ENCODE data around the gene ZBED2. TPM values are rescaled to one million over a fixed set of nuclear protein-coding genes. Genes with fewer than 3 reads are reported as not detected.

ZBED2 gene
- total RNA-seq, 1 experiment from 2014 or later, result 0.69 TPM

GRCh38 chr3:111610189-111610588 is 15.0 kb upstream of the ZBED2 start:
- DNase-seq, result no peak
- Histone ChIP-seq H3K36me3 (ENCODE audit: low read depth, low read length) (no peaks in the 10 kb centered on the region), H3K9me2 (replicated peaks; ENCODE audit: low read length) (no peaks in the 10 kb centered on the region), H2AFZ (ENCODE audit: low read length) (no peak overlapping the region), H3K9ac (ENCODE audit: low read length) (no peak overlapping the region), H3F3A (ENCODE audit: low read length, unreplicated experiment) (no peaks in the 10 kb centered on the region), H3K4me3 (ENCODE audit: low read length) (no peak overlapping the region), H3K4me1 (ENCODE audit: insufficient read depth, low read length) (peaks cover 20% of the 10 kb centered on the region), H3K79me2 (ENCODE audit: low read length) (no peaks in the 10 kb centered on the region), H3K9me3 (ENCODE audit: low read length) (no peaks in the 10 kb centered on the region), H4K20me1 (ENCODE audit: low read length) (no peaks in the 10 kb centered on the region), H3K27ac (ENCODE audit: low read length) (no peak overlapping the region), H3K4me2 (ENCODE audit: low read length) (no peak overlapping the region), H3K27me3 (ENCODE audit: low read length) (no peaks in the 10 kb centered on the region)
- POLR2A ChIA-PET (ENCODE audit: unreplicated experiment), result no interaction called here
- intact Hi-C loops (cut with micrococcal nuclease), result no loop called here
- BruUV-seq (replicated peaks), result no TSS peak
- TF ChIP-seq EZH2 (IDR thresholded peaks at IDR 0.05; ENCODE audit: low read length, unreplicated experiment) (no peak), CTCF (conservative IDR thresholded peaks at IDR 0.05; ENCODE audit: low read depth, low read length) (no peak), EZH2phosphoT487 (IDR thresholded peaks at IDR 0.05; ENCODE audit: borderline replicate concordance, low read length) (no peak)
- CTCF ChIA-PET, result no interaction called here
- no peak for ATAC-seq

- POLR2A ChIA-PET (ENCODE audit: unreplicated experiment), result no interaction called here
- intact Hi-C loops (cut with micrococcal nuclease), result no loop called here
Observed at GRCh38 chr3:111609700-111610099, 14.6 kb upstream of the ZBED2 start.

GRCh38 chr3:111608383-111608782 is 13.2 kb upstream of the ZBED2 start:
- no peaks in the 10 kb centered on the region for H3K27me3 ChIP-seq (ENCODE audit: low read length)
- no peaks in the 10 kb centered on the region for H3K9me2 ChIP-seq (replicated peaks; ENCODE audit: low read length)
- no TSS peak for BruUV-seq (replicated peaks)
- H2AFZ ChIP-seq (ENCODE audit: low read length), result no peak overlapping the region
- H3K36me3 ChIP-seq (ENCODE audit: low read depth, low read length), result no peaks in the 10 kb centered on the region
- TF ChIP-seq EZH2 (IDR thresholded peaks at IDR 0.05; ENCODE audit: low read length, unreplicated experiment), result no peak
- no peak for TF ChIP-seq CTCF (conservative IDR thresholded peaks at IDR 0.05; ENCODE audit: low read depth, low read length)
- no peak for TF ChIP-seq EZH2phosphoT487 (IDR thresholded peaks at IDR 0.05; ENCODE audit: borderline replicate concordance, low read length)
- H3K27ac ChIP-seq (ENCODE audit: low read length), result no peak overlapping the region
- H3K4me1 ChIP-seq (ENCODE audit: insufficient read depth, low read length), result peaks cover 34% of the 10 kb centered on the region
- intact Hi-C loops (cut with micrococcal nuclease), result no loop called here
- H3K9ac ChIP-seq (ENCODE audit: low read length), result no peak overlapping the region
- ChIA-PET CTCF (no interaction called here), POLR2A (ENCODE audit: unreplicated experiment) (no interaction called here)
- no peak for DNase-seq
- no peak overlapping the region for H3K4me3 ChIP-seq (ENCODE audit: low read length)
- no peaks in the 10 kb centered on the region for H3K79me2 ChIP-seq (ENCODE audit: low read length)
- H3K9me3 ChIP-seq (ENCODE audit: low read length), result no peaks in the 10 kb centered on the region
- H3F3A ChIP-seq (ENCODE audit: low read length, unreplicated experiment), result no peaks in the 10 kb centered on the region
- H4K20me1 ChIP-seq (ENCODE audit: low read length), result no peaks in the 10 kb centered on the region
- no peak for ATAC-seq
- no peak overlapping the region for H3K4me2 ChIP-seq (ENCODE audit: low read length)

More at GRCh38 chr3:111609700-111610099, 14.6 kb upstream of the ZBED2 start:
- Histone ChIP-seq H3K79me2 (ENCODE audit: low read length) (no peaks in the 10 kb centered on the region), H3K9me3 (ENCODE audit: low read length) (no peaks in the 10 kb centered on the region), H3K36me3 (ENCODE audit: low read depth, low read length) (no peaks in the 10 kb centered on the region), H3F3A (ENCODE audit: low read length, unreplicated experiment) (no peaks in the 10 kb centered on the region), H4K20me1 (ENCODE audit: low read length) (no peaks in the 10 kb centered on the region), H3K4me3 (ENCODE audit: low read length) (no peak overlapping the region), H2AFZ (ENCODE audit: low read length) (no peak overlapping the region), H3K9ac (ENCODE audit: low read length) (no peak overlapping the region), H3K4me1 (ENCODE audit: insufficient read depth, low read length) (peaks cover 25% of the 10 kb centered on the region), H3K9me2 (replicated peaks; ENCODE audit: low read length) (no peaks in the 10 kb centered on the region), H3K27me3 (ENCODE audit: low read length) (no peaks in the 10 kb centered on the region), H3K4me2 (ENCODE audit: low read length) (no peak overlapping the region), H3K27ac (ENCODE audit: low read length) (no peak overlapping the region)
- ATAC-seq (no peak), DNase-seq (no peak)
- CTCF ChIA-PET, result no interaction called here
- no TSS peak for BruUV-seq (replicated peaks)
- TF ChIP-seq EZH2phosphoT487 (IDR thresholded peaks at IDR 0.05; ENCODE audit: borderline replicate concordance, low read length) (no peak), CTCF (conservative IDR thresholded peaks at IDR 0.05; ENCODE audit: low read depth, low read length) (no peak)
